GM12878 (cell line): ENCODE results near the gene ANKMY2. TPM values are rescaled to one million over a fixed set of nuclear protein-coding genes. Genes with fewer than 3 reads are reported as not detected.

Source experiments
- BCLAF1 ChIP-seq: fragments of 450-650 bp; IDR thresholded peaks from 2 replicates; pipeline ENCODE4 v1.6.1; 2017; ENCODE audit warnings: antibody characterized with exemption, mild to moderate bottlenecking, moderate library complexity
- BHLHE40 ChIP-seq, 2 experiments: fragments of 450-650 bp in 1 of 2; IDR thresholded peaks; 2 replicates each; pipeline ENCODE4 v1.6.1; 2011 to 2017; ENCODE audit warnings: low read depth in 2 of 2, borderline replicate concordance in 1 of 2, improper control_type of control experiment in 1 of 2, low read length in 1 of 2, mild to moderate bottlenecking in 1 of 2
- E2F8 ChIP-seq: fragments of 450-650 bp; IDR thresholded peaks from 2 replicates; pipeline ENCODE4 v1.6.1; 2018; ENCODE audit warnings: mild to moderate bottlenecking, low read depth, moderate library complexity; ENCODE audit not compliant: partially characterized antibody
- FOS ChIP-seq: IDR thresholded peaks from 3 replicates; pipeline ENCODE4 v1.6.1; 2011; ENCODE audit warnings: borderline replicate concordance; ENCODE audit not compliant: insufficient read length; ENCODE audit errors: extremely low read depth
- GABPA ChIP-seq: IDR thresholded peaks from 2 replicates; pipeline ENCODE4 v1.6.1; 2014; ENCODE audit warnings: antibody characterized with exemption, low read depth, mild to moderate bottlenecking, inconsistent platforms
- GATAD2B ChIP-seq: fragments of 450-650 bp; conservative IDR thresholded peaks from 2 replicates; pipeline ENCODE4 v1.6.1; 2017; ENCODE audit warnings: low read depth, mild to moderate bottlenecking, moderate library complexity
- IRF5 ChIP-seq: fragments of 450-650 bp; IDR thresholded peaks from 2 replicates; pipeline ENCODE4 v1.6.1; 2017; ENCODE audit warnings: borderline replicate concordance
- JUND ChIP-seq: IDR thresholded peaks from 2 replicates; pipeline ENCODE4 v1.6.1; 2012; ENCODE audit warnings: low read depth, mild to moderate bottlenecking, low read length, improper control_type of control experiment, moderate library complexity
- NR2C1 ChIP-seq: fragments of 450-650 bp; IDR thresholded peaks from 2 replicates; pipeline ENCODE4 v1.6.1; 2017; ENCODE audit warnings: antibody characterized with exemption, mild to moderate bottlenecking, moderate library complexity
- PAX5 ChIP-seq: IDR thresholded peaks from 2 replicates; pipeline ENCODE4 v1.6.1; 2011; ENCODE audit warnings: low read depth, low read length, borderline replicate concordance
- POLR2AphosphoS5 ChIP-seq: IDR thresholded peaks from 2 replicates; pipeline ENCODE4 v1.6.1; 2011; ENCODE audit warnings: mild to moderate bottlenecking, low read length, inconsistent platforms
- RBBP5 ChIP-seq: fragments of 200-600 bp; sonication (generic); conservative IDR thresholded peaks from 2 replicates; pipeline ENCODE4 v1.6.1; 2016
- SIX5 ChIP-seq: IDR thresholded peaks from 2 replicates; pipeline ENCODE4 v1.6.1; 2011; ENCODE audit warnings: mild to moderate bottlenecking, low read depth, low read length, moderate library complexity; ENCODE audit not compliant: severe bottlenecking
- STAT3 ChIP-seq: IDR thresholded peaks from 2 replicates; pipeline ENCODE4 v1.6.1; 2011; ENCODE audit warnings: low read depth, low read length, improper control_type of control experiment
- TBL1XR1 ChIP-seq: IDR thresholded peaks from 2 replicates; pipeline ENCODE4 v1.6.1; 2012; ENCODE audit warnings: low read depth, low read length, improper control_type of control experiment
- YBX1 ChIP-seq: fragments of 450-650 bp; IDR thresholded peaks from 2 replicates; pipeline ENCODE4 v1.6.1; 2016; ENCODE audit warnings: antibody characterized with exemption
- YY1 ChIP-seq: IDR thresholded peaks from 2 replicates; pipeline ENCODE4 v1.6.1; 2011; ENCODE audit warnings: low read depth, mild to moderate bottlenecking, low read length
- ZBTB4 ChIP-seq: fragments of 450-650 bp; formaldehyde crosslinking; IDR thresholded peaks from 2 replicates; pipeline ENCODE4 v1.4.0; 2022; ENCODE audit warnings: mild to moderate bottlenecking, moderate library complexity
- ZNF207 ChIP-seq: fragments of 450-650 bp; IDR thresholded peaks from 2 replicates; pipeline ENCODE4 v1.6.1; 2014; ENCODE audit warnings: antibody characterized with exemption, mild to moderate bottlenecking, borderline replicate concordance
- polyA plus RNA-seq, 11 experiments: library from polyadenylated mRNA; depleted of rRNA in 4 of 11; unstranded in 6 of 11; stranded (reverse) in 5 of 11; fragments of >200 nt; fragmentation: Nextera tagmentation in 4 of 11; fragmentation: Illumina TruSeq in 1 of 11; extraction: Ambion mirVana in 4 of 11; extraction: Trizol in 1 of 11; gene quantifications; 1 replicate in 1 of 11; 2 replicates in 10 of 11; pipeline versions ENCODE4 v1.2.1 to v1.2.3, GENCODE V29; 2011 to 2016; ENCODE audit warnings: inconsistent platforms in 2 of 11, missing spikeins in 2 of 11, low read depth in 1 of 11
- total RNA-seq, 4 experiments: library from RNA; depleted of rRNA in 3 of 4; stranded (reverse); fragments of >200 nt in 3 of 4; fragmentation: Illumina TruSeq in 1 of 4; extraction: Trizol in 1 of 4; gene quantifications; 2 replicates each; pipeline versions ENCODE4 v1.2.1 to v1.2.3, GENCODE V29; 2013 to 2021

ANKMY2 gene
- total and polyA plus RNA-seq, 10 of the 15 experiments (the other 5 are each of a cell fraction or from before 2014, with no cell fraction given): 0.10 to 0.48 (median 0.29) TPM

- TF ChIP-seq E2F8 (no peak), GATAD2B (no peak), ZBTB4 (CRISPR knock-in tag) (no peak), PAX5 (peak; percentile 99), YBX1 (no peak), YY1 (peak; percentile 32; the same call in 1 of the 2 replicates), IRF5 (no peak), TBL1XR1 (no peak), JUND (peak; percentile 95; the same call in 1 of the 2 replicates), ZNF207 (no peak), BHLHE40 (IDR thresholded peaks at IDR 0.05; ENCODE audit: borderline replicate concordance in 1 of 2, low read depth in 2 of 2, low read length in 1 of 2) (peak; percentile 81 to 91), POLR2AphosphoS5 (no peak), GABPA (0 out of 2 replicates have a peak, but pooled peaks have one; percentile 6), NR2C1 (no peak), BCLAF1 (peak; percentile 88), STAT3 (no peak), FOS (peak; percentile 13), RBBP5 (no peak), SIX5 (peak; percentile 51)
Observed at GRCh38 chr7:16645593-16646471, at the start of gene ANKMY2, which contains the start of gene BZW2 (continued).
